Ovary (tissue), 3 donors: Measurements from ENCODE around the gene CCDC74A.

ENCODE experiments used
- POLR2A ChIP-seq: fragments of 450-650 bp; IDR thresholded peaks from one replicate; pipeline ENCODE4 v1.6.1; 2017; ENCODE audit warnings: antibody characterized with exemption, mild to moderate bottlenecking, moderate library complexity
- TF ChIP-seq, protein P1 (sequence below), 3 donors: fragments of 450-650 bp in 2 of 3; fragments of 200-600 bp in 1 of 3; IDR thresholded peaks; one replicate each; pipeline versions ENCODE4 v1.5.1 to v1.8.0; 2016 to 2022; ENCODE audit warnings: antibody characterized with exemption in 3 of 3, mild to moderate bottlenecking in 1 of 3
- donor health status: DM: no; HTN: no; CAD: no.

DNA sequence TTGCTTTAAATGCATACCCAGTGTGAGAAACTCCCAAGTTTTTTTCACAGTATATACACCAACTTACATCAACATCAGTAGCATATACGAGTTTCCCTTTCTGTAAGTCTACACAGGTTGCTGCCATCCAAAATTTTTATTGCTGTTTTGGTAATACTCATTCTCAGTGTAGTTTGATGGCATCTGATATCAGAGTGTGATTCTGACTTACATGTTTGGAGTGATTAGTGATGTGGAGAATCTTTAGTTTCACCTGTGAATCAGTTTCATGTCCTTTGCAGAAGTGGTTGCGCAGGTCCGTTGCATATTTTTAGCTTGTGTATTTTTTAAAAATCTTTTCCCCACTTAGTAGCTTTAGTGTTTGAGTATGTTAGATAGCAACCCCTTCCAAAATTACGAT, 50.1 kb downstream of the CCDC74A start:
- TF ChIP-seq, protein P1, sequence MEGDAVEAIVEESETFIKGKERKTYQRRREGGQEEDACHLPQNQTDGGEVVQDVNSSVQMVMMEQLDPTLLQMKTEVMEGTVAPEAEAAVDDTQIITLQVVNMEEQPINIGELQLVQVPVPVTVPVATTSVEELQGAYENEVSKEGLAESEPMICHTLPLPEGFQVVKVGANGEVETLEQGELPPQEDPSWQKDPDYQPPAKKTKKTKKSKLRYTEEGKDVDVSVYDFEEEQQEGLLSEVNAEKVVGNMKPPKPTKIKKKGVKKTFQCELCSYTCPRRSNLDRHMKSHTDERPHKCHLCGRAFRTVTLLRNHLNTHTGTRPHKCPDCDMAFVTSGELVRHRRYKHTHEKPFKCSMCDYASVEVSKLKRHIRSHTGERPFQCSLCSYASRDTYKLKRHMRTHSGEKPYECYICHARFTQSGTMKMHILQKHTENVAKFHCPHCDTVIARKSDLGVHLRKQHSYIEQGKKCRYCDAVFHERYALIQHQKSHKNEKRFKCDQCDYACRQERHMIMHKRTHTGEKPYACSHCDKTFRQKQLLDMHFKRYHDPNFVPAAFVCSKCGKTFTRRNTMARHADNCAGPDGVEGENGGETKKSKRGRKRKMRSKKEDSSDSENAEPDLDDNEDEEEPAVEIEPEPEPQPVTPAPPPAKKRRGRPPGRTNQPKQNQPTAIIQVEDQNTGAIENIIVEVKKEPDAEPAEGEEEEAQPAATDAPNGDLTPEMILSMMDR (IDR thresholded peaks at IDR 0.05) = no peak
- no peak for TF ChIP-seq POLR2A
